Fibroblast of lung (primary cell): ENCODE data around the gene TM9SF4. TPM values are rescaled to one million over a fixed set of nuclear protein-coding genes. Genes with fewer than 3 reads are reported as not detected.
"Not testable (repeated sequence)": the region's sequence is repeated elsewhere in the genome, so short reads cannot be mapped to it uniquely, and the experiment has no call there.

ENCODE experiments used
- DNase-seq, 2 donors: peaks; one replicate each; pipeline versions ENCODE4 v3.0.0 to v3.0.0-alpha.2; 2010; ENCODE audit warnings: low read depth in 2 of 2
- H2AFZ ChIP-seq: 2 replicates; pipeline ENCODE4 v1.5.1; 2012; ENCODE audit warnings: low read length, control low read depth, inconsistent platforms
- H3K27ac ChIP-seq: 2 replicates; pipeline ENCODE4 v1.5.1; 2011; ENCODE audit warnings: low read length, control low read depth; ENCODE audit not compliant: insufficient read depth
- H3K27me3 ChIP-seq: 2 replicates; pipeline ENCODE4 v1.5.1; 2011; ENCODE audit warnings: mild to moderate bottlenecking, low read length; ENCODE audit not compliant: control insufficient read depth, insufficient read depth
- H3K36me3 ChIP-seq: 2 replicates; pipeline ENCODE4 v1.5.1; 2011; ENCODE audit warnings: low read length; ENCODE audit not compliant: control insufficient read depth, insufficient read depth
- H3K4me1 ChIP-seq: 2 replicates; pipeline ENCODE4 v1.5.1; 2011; ENCODE audit warnings: low read length; ENCODE audit not compliant: control insufficient read depth, insufficient read depth; ENCODE audit errors: extremely low read depth
- H3K4me2 ChIP-seq: 2 replicates; pipeline ENCODE4 v1.5.1; 2011; ENCODE audit warnings: low read length, control low read depth; ENCODE audit not compliant: insufficient read depth; ENCODE audit errors: extremely low read depth
- H3K4me3 ChIP-seq, 4 experiments: fragments of 200-600 bp in 1 of 4; sonication (generic) in 1 of 4; replicated peaks in 1 of 4; 2 replicates each; pipeline ENCODE4 v1.5.1; 2011 to 2016; ENCODE audit warnings: low read length in 4 of 4, low read depth in 3 of 4, mild to moderate bottlenecking in 3 of 4, control low read depth in 2 of 4, inconsistent platforms in 1 of 4, mixed read lengths in 1 of 4; ENCODE audit not compliant: insufficient read depth in 1 of 4; ENCODE audit errors: control extremely low read depth in 1 of 4
- H3K79me2 ChIP-seq: 2 replicates; pipeline ENCODE4 v1.5.1; 2012; ENCODE audit warnings: mild to moderate bottlenecking, low read length, inconsistent platforms; ENCODE audit not compliant: control insufficient read depth, insufficient read depth
- H3K9ac ChIP-seq: 2 replicates; pipeline ENCODE4 v1.5.1; 2011; ENCODE audit warnings: mild to moderate bottlenecking, low read length, control low read depth; ENCODE audit not compliant: insufficient read depth
- H3K9me3 ChIP-seq: 2 replicates; pipeline ENCODE4 v1.5.1; 2012; ENCODE audit warnings: low read depth, low read length; ENCODE audit not compliant: control insufficient read depth, insufficient read depth
- H4K20me1 ChIP-seq: 2 replicates; pipeline ENCODE4 v1.5.1; 2011; ENCODE audit warnings: low read length; ENCODE audit not compliant: control insufficient read depth, insufficient read depth; ENCODE audit errors: extremely low read depth
- CTCF ChIP-seq, 2 donors: IDR thresholded peaks in 1 of 2; conservative IDR thresholded peaks in 1 of 2; 1 replicate in 1 of 2; 2 replicates in 1 of 2; pipeline ENCODE4 v1.5.1; 2011 to 2012; ENCODE audit warnings: low read length in 2 of 2, control low read depth in 1 of 2, inconsistent platforms in 1 of 2, low read depth in 1 of 2, mild to moderate bottlenecking in 1 of 2
- EZH2 ChIP-seq: IDR thresholded peaks from 2 replicates; pipeline ENCODE4 v1.5.1; 2012; ENCODE audit warnings: low read length, control low read depth, mild to moderate bottlenecking; ENCODE audit errors: missing control alignments
- polyA plus RNA-seq, 2 donors: library from polyadenylated mRNA; depleted of rRNA in 1 of 2; stranded (reverse) in 1 of 2; unstranded in 1 of 2; fragments of >200 nt; gene quantifications; 2 replicates each; pipeline ENCODE4 v1.2.1, GENCODE V29; 2011 to 2012; ENCODE audit warnings: missing spikeins in 1 of 2
- total RNA-seq: library from RNA; depleted of rRNA; stranded (reverse); fragments of >200 nt; gene quantifications from 2 replicates; pipeline ENCODE4 v1.2.1, GENCODE V29; 2014

Gene TM9SF4
- total and polyA plus RNA-seq, 2 donors (not counting 1 experiment from before 2014, with no cell fraction given): 33.5 to 71.3 TPM

- Histone ChIP-seq H3K4me2 (no peak overlapping the region), H3K27ac (no peak overlapping the region), H3K9me3 (no peaks in the 10 kb centered on the region), H3K79me2 (no peaks in the 10 kb centered on the region), H3K27me3 (no peaks in the 10 kb centered on the region), H2AFZ (no peak overlapping the region), H3K4me1 (peaks cover 7% of the 10 kb centered on the region), H3K36me3 (peaks cover 10% of the 10 kb centered on the region), H4K20me1 (no peaks in the 10 kb centered on the region), H3K9ac (no peak overlapping the region), H3K4me3 (no peak overlapping the region)
- DNase-seq: no peak
- no peak for TF ChIP-seq CTCF (conservative IDR thresholded peaks at IDR 0.05 in 1 of 2, IDR thresholded peaks at IDR 0.05 in 1 of 2; ENCODE audit: low read depth in 1 of 2, low read length in 2 of 2)
- no peak for TF ChIP-seq EZH2
These were observed 84.5 kb downstream of the TM9SF4 start for GRCh38 chr20:32193996-32194395.

GRCh38 chr20:32195581-32195980, 86.1 kb downstream of the TM9SF4 start:
- H4K20me1 ChIP-seq: no peaks in the 10 kb centered on the region
- TF ChIP-seq CTCF (conservative IDR thresholded peaks at IDR 0.05 in 1 of 2, IDR thresholded peaks at IDR 0.05 in 1 of 2; ENCODE audit: low read depth in 1 of 2, low read length in 2 of 2) (no peak), EZH2 (no peak)
- no peaks in the 10 kb centered on the region for H3K9me3 ChIP-seq
- peaks cover 4% of the 10 kb centered on the region for H3K79me2 ChIP-seq
- DNase-seq: no peak
- peaks cover 15% of the 10 kb centered on the region for H3K36me3 ChIP-seq
- H3K27ac ChIP-seq: no peak overlapping the region
- no peak overlapping the region for H3K4me3 ChIP-seq
- no peaks in the 10 kb centered on the region for H3K27me3 ChIP-seq
- no peak overlapping the region for H2AFZ ChIP-seq
- no peak overlapping the region for H3K9ac ChIP-seq
- H3K4me2 ChIP-seq: no peak overlapping the region
- H3K4me1 ChIP-seq: no peaks in the 10 kb centered on the region

GRCh38 chr20:32196613-32197012, 87.1 kb downstream of the TM9SF4 start:
- not testable (repeated sequence) for H2AFZ ChIP-seq

GRCh38 chr20:32197136-32197535, 87.6 kb downstream of the TM9SF4 start:
- H3K27ac ChIP-seq, H3K4me3 ChIP-seq, DNase-seq, H2AFZ ChIP-seq, H3K4me1 ChIP-seq, H3K9ac ChIP-seq, H3K9me3 ChIP-seq, H3K4me2 ChIP-seq, H4K20me1 ChIP-seq, H3K27me3 ChIP-seq: not testable (repeated sequence)
- Histone ChIP-seq H3K79me2 (peaks cover 14% of the 10 kb centered on the region), H3K36me3 (peaks cover 20% of the 10 kb centered on the region)

More at GRCh38 chr20:32196613-32197012, 87.1 kb downstream of the TM9SF4 start:
- not testable (repeated sequence) for DNase-seq, H3K4me3 ChIP-seq, H3K9me3 ChIP-seq, H4K20me1 ChIP-seq, H3K4me1 ChIP-seq, H3K9ac ChIP-seq, H3K4me2 ChIP-seq, H3K27me3 ChIP-seq, H3K79me2 ChIP-seq, H3K27ac ChIP-seq
- peaks cover 19% of the 10 kb centered on the region for H3K36me3 ChIP-seq
